Stimulated activated CD4-positive, alpha-beta T cell treated with anti-CD3 and anti-CD28 coated beads, Interleukin-12 subunit alpha, Interleukin-12 subunit beta, amount 100 ng/mL, for 24 hours (primary cell): ENCODE measurements around the gene NUMA1.

Source experiments
- DNase-seq, 2 experiments: peaks; one replicate each; pipeline ENCODE4 v3.0.0-alpha.2; 2020; ENCODE audit warnings: low read depth in 2 of 2

NUMA1 gene

DNA sequence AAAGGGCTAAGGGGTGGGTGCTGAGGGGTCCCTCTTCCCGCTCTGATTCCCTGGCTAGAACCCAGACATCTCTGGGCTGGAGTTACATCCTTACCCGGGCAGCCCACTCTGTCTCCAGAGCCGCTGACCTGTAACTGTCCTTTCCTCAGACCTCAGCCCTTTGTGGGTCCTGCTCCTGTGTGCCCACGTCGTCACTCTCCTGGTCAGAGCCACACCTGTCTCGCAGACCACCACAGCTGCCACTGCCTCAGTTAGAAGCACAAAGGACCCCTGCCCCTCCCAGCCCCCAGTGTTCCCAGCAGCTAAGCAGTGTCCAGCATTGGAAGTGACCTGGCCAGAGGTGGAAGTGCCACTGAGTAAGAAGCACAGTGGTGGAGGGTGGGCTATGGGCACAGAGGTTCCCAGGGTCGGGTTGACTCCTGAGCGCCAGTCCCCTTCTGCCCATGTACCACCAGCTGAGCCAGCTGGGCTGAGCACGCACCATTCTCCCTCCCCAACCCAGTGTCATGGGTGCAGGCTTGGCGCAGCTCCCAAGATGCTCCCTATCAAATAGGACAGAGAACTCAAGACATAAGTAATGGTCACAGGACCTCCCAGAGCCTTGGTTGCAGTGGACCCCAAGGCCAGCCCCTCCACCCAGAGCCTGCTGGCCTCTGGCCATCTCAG, 80.0 kb downstream of the NUMA1 start:
- no peak for DNase-seq

- no peak for DNase-seq
Measured at GRCh38 chr11:71999798-72000197, 80.5 kb downstream of the NUMA1 start.

DNA sequence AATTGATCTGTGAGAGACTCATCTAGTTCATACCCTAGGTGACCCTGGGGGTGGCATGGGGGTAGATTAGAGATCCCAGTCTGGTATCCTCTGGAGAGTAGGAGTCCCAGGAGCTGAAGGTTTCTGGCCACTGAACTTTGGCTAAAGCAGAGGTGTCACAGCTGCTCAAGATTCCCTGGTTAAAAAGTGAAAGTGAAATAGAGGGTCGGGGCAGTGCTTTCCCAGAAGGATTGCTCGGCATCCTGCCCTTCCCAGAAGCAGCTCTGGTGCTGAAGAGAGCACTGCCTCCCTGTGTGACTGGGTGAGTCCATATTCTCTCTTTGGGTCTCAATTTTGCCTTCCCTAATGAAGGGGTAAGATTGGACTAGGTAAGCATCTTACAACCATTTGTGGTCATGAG, 81.0 kb downstream of the NUMA1 start:
- DNase-seq = no peak

GRCh38 chr11:71998649-71999310, 81.6 kb downstream of the NUMA1 start, which contains the start of gene IL18BP:
Gene IL18BP, plus strand, starts transcription at chr11:71998909. Its CDS starts 1,076 bp downstream, at chr11:71999985.
- no peak for DNase-seq

DNA sequence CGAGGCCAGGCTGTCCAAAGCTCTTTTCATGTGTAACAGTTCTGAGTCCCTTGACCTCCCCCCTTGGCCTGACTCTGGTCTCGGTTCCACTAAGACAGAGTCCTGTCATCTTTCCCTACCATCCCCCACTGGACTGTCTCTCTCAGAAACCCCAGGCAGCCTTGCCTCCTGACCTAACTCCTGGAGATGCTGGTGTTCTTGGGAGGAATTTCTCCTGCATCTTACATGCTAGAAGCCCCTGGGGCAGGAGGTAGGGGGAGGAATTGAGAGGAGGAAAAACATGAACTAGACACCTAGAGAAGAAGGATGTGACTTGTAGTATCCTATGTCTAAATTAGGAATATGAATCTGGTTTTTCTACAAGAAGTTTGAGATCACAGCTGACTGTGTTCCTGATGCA, 82.3 kb downstream of the NUMA1 start:
- DNase-seq = no peak

GRCh38 chr11:71997594-71997993, 82.7 kb downstream of the NUMA1 start:
- no peak for DNase-seq

DNA sequence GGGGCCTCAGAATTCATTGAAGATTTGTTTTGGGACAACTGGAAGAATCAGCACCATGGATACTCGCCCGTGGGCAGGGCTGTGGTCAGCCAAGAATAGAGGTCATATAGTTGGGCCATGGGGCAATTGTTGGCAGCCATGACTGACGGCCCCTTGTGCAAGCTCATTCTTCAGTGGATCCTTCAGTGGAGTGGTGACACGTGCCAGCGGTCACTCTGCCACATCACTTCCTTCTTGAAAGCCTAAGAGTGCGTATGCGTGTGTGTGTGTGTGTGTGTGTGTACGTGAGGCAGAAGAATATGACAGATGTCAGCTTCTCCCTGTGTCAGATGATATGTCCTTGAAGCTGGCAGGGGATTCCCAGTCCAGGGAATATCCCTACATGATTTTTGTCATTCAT, 83.4 kb downstream of the NUMA1 start:
- no peak for DNase-seq

DNA sequence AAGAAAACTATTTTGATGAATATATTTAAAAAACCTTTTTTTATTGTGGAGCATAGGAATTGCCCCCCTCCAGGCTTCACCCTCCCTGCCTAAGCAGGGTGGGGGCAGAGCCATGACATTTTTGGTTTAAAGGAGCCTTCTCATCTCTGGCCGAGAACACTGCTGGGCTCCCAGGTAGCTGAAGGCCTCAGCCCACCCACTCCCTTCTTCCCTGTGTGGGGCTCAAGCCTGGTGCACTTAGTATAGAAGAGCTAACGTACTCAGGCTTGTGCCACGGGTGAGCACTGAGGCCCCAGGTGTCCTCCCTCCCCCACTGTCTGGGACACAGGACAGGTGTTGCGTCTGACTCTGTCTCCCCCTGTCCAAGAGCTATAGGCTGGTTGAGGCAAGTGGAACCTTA, 83.8 kb downstream of the NUMA1 start:
- no peak for DNase-seq

GRCh38 chr11:71995726-71996291, 84.5 kb downstream of the NUMA1 start:
- no peak for DNase-seq

GRCh38 chr11:71994786-71995185, 85.6 kb downstream of the NUMA1 start:
- no peak for DNase-seq

GRCh38 chr11:71992136-71992730, 88.1 kb downstream of the NUMA1 start:
- DNase-seq = no peak

- no peak for DNase-seq
Measured at GRCh38 chr11:71991494-71991893, 88.8 kb downstream of the NUMA1 start.

GRCh38 chr11:71990701-71991100, 89.6 kb downstream of the NUMA1 start:
- no peak for DNase-seq

DNA sequence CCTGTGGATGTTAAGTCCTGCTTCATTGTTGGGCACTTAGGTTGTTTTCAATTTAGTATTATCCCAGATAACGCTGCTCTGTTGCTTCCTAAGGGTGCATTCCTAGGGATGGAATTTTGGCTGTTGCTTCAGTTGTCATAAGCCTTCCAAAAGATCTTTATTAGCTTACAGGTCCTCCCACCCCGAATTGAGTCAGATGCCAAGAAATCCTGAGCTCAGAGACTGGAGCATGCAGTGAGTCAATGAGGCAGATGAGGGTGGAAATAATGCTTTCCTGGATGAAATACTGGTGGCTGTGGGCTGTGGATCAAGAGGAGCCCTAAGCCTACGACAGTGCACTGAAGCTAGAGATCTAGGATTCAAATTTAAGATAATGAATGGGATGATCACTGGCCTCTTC, 92.3 kb downstream of the NUMA1 start:
- DNase-seq = no peak

DNA sequence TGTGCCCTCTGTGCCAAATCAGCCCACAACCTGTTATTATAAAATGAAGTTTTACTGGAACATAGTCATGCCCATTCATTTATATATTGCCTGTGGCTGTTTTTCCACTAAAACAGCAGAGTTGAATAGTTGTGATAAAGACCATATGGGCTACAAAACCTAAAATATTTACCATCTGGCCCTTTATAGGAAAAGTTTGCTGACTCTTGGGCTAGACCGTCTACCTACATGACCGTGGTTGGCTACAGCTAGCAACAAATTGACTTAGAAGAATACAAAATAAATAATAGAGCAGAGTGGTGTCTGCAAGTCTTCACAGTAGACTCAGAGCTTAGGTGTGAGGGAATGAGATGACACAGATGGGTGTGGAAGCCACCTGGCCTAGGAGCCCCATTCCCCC, 92.8 kb downstream of the NUMA1 start:
- DNase-seq = no peak

GRCh38 chr11:71986131-71986530, 94.2 kb downstream of the NUMA1 start:
- no peak for DNase-seq

DNA sequence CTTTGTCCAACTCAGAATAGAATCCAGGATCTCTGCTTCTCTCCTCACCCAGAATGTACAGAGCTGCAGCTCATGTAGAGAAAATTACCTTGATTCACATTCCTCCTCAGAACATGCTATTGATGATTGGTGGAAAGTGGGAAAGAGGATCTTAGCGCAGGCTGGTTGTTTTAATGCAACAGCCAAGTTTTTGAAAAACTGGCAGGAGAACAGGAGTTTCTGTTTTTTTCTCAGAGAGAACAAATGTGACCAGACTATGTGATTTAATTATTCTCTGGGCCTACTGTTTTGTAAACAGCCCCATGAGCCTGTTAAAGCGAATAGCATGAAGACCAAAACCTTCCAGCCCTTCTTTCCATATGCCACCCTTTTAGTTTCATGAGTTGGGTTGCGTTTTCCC, 100.7 kb downstream of the NUMA1 start:
- no peak for DNase-seq

- no peak for DNase-seq
Measured at GRCh38 chr11:71979094-71979493, 101.2 kb downstream of the NUMA1 start.

GRCh38 chr11:71977743-71978418, 102.5 kb downstream of the NUMA1 start:
- DNase-seq = peak in 1 of 2 experiments; percentile 38

DNA sequence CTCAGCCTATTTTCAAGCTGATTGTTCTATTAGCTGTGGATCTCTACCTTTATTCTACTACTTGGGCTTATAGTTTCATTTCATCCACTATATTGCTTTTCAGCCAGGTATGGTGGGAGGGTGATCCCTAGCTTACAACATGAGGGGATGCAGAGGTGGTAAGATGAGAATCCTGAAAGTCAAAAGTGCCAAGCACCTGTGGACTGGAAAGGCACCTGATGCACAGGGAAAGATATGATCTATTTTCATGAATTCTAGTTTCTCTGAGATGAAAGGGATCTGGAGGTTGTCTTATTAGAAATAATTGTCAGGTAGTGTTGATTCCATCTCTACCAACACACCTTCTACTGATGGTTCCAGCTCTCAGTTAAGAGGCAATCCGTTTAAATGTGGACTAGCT, 103.3 kb downstream of the NUMA1 start:
- DNase-seq = no peak

- DNase-seq = no peak
Measured at GRCh38 chr11:71976551-71976950, 103.8 kb downstream of the NUMA1 start.

DNA sequence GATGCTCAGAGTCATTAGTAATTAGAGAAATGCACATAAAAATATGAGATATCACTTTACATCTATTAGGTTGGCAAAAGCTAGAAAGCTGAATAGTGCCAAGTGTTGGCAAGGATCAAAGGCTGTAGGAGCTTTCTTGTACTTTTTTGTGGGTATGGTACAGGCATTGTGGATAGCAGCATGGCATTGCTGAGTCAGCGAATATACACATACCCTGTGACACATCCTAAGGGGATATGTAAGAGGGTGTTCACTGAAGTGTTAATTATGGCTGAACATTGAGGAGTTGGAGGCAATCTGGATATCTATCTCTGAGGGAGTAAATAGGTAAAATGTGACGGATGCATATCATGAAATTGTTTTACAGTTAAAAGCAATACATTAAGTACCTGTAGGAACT, 108.7 kb downstream of the NUMA1 start:
- DNase-seq = no peak
